HCT116 (cell line): ENCODE results near the gene ETF1. TPM values are rescaled to one million over a fixed set of nuclear protein-coding genes. Genes with fewer than 3 reads are reported as not detected.

Experiments used
- ATAC-seq: fragments of 200-7000 bp; cut with Tn5 transposase; 2 replicates; pipeline ENCODE4 v1.9.1; 2020; ENCODE audit warnings: mild to moderate bottlenecking, moderate library complexity
- BruUV-seq: library from RNA; stranded (reverse); fragments of 400-500 nt; replicated peaks from 2 replicates; lab custom pipeline; 2021; lab: Mats Ljungman, UMichigan
- CTCF ChIA-PET: fragments of 300-600 bp; sonication (Branson Sonifier 250); formaldehyde crosslinking; loops from one replicate; lab custom pipeline; 2021; ENCODE audit warnings: antibody characterized with exemption; lab: Charles Lee
- POLR2A ChIA-PET: fragments of 300-600, 350-600 bp; sonication (Branson Sonifier 250); formaldehyde crosslinking; loops from one replicate; lab custom pipeline; 2021; ENCODE audit warnings: antibody characterized with exemption; lab: Charles Lee
- RAD21 ChIA-PET, 2 experiments: fragments of 300-600 bp; sonication (Branson Sonifier 250); formaldehyde crosslinking; loops; one replicate each; lab custom pipeline; 2023; ENCODE audit warnings: low total read pairs in 2 of 2; ENCODE audit not compliant: uncharacterized antibody in 2 of 2, unreplicated experiment in 2 of 2, low non-redundant PET in 1 of 2; lab: Charles Lee
- DNase-seq: peaks from one replicate; pipeline ENCODE4 v3.0.0-alpha.2; 2010; ENCODE audit warnings: low read depth, low spot score
- H2AFZ ChIP-seq: fragments of 200-600 bp; shearing (Covaris generic), sonication (generic); 2 replicates; pipeline ENCODE4 v1.6.1; 2017; ENCODE audit warnings: low read depth, mixed run types, mixed read lengths, antibody characterized with exemption, low read length; ENCODE audit not compliant: poor library complexity, severe bottlenecking
- H3K27ac ChIP-seq: 2 replicates; pipeline ENCODE4 v1.5.1; 2012; ENCODE audit warnings: low read depth, low read length
- H3K27me3 ChIP-seq: fragments of 200-600 bp; sonication (generic); 2 replicates; pipeline ENCODE4 v1.6.1; 2016; ENCODE audit warnings: mixed run types, low read length, mixed read lengths; ENCODE audit not compliant: insufficient read depth
- H3K36me3 ChIP-seq, 2 experiments: fragments of 200-500 bp in 1 of 2; fragments of 200-600 bp in 1 of 2; sonication (Bioruptor generic) in 1 of 2; sonication (generic) in 1 of 2; 2 replicates each; pipeline versions ENCODE4 v1.5.1 to v1.6.1; 2014 to 2016; ENCODE audit warnings: low read length in 2 of 2, inconsistent platforms in 1 of 2, mixed read lengths in 1 of 2, mixed run types in 1 of 2; ENCODE audit not compliant: insufficient read depth in 2 of 2, control insufficient read depth in 1 of 2
- H3K4me1 ChIP-seq, 2 experiments: fragments of 200-600 bp in 1 of 2; sonication (generic) in 1 of 2; 2 replicates each; pipeline versions ENCODE4 v1.5.1 to v1.6.1; 2012 to 2017; ENCODE audit warnings: low read length in 2 of 2, inconsistent platforms in 1 of 2, mild to moderate bottlenecking in 1 of 2, mixed read lengths in 1 of 2, mixed run types in 1 of 2, moderate library complexity in 1 of 2; ENCODE audit not compliant: insufficient read depth in 2 of 2, control insufficient read depth in 1 of 2
- H3K4me2 ChIP-seq: fragments of 200-600 bp; sonication (generic); 2 replicates; pipeline ENCODE4 v1.6.1; 2017; ENCODE audit warnings: mixed run types, low read length, mixed read lengths
- H3K4me3 ChIP-seq, 2 experiments: fragments of 200-600 bp in 1 of 2; sonication (generic) in 1 of 2; replicated peaks in 1 of 2; 2 replicates each; pipeline ENCODE4 v1.5.1; 2011 to 2016; ENCODE audit warnings: low read length in 2 of 2, control low read depth in 1 of 2, low read depth in 1 of 2, mild to moderate bottlenecking in 1 of 2, mixed read lengths in 1 of 2, mixed run types in 1 of 2
- H3K79me2 ChIP-seq: fragments of 200-600 bp; sonication (generic); 2 replicates; pipeline ENCODE4 v1.6.1; 2017; ENCODE audit warnings: mild to moderate bottlenecking, mixed run types, low read length, moderate library complexity, mixed read lengths; ENCODE audit not compliant: insufficient read depth
- H3K9ac ChIP-seq: fragments of 200-600 bp; sonication (generic); 2 replicates; pipeline ENCODE4 v1.6.1; 2016; ENCODE audit warnings: low read length, mixed read lengths
- H3K9me2 ChIP-seq: fragments of 200-600 bp; sonication (generic), shearing (Covaris generic); 2 replicates; pipeline ENCODE4 v1.6.1; 2017; ENCODE audit warnings: mixed run types, mild to moderate bottlenecking, moderate library complexity; ENCODE audit not compliant: insufficient read depth
- H3K9me3 ChIP-seq, 2 experiments: fragments of 200-500 bp in 1 of 2; fragments of 200-600 bp in 1 of 2; sonication (Bioruptor generic) in 1 of 2; sonication (generic) in 1 of 2; 2 replicates each; pipeline ENCODE4 v1.6.1; 2014 to 2017; ENCODE audit warnings: low read length in 2 of 2, mixed read lengths in 2 of 2, inconsistent platforms in 1 of 2, low read depth in 1 of 2, mild to moderate bottlenecking in 1 of 2, mixed run types in 1 of 2, moderate library complexity in 1 of 2; ENCODE audit not compliant: control insufficient read depth in 1 of 2, insufficient read depth in 1 of 2
- H4K20me1 ChIP-seq: fragments of 200-600 bp; sonication (generic), shearing (Covaris generic); 2 replicates; pipeline ENCODE4 v1.6.1; 2017; ENCODE audit warnings: mixed run types, mild to moderate bottlenecking, moderate library complexity; ENCODE audit not compliant: insufficient read depth
- ATF3 ChIP-seq: IDR thresholded peaks from 2 replicates; pipeline ENCODE4 v1.6.1; 2012
- EGR1 ChIP-seq: IDR thresholded peaks from 2 replicates; pipeline ENCODE4 v1.6.1; 2012; ENCODE audit warnings: low read depth
- ELF1 ChIP-seq: IDR thresholded peaks from 2 replicates; pipeline ENCODE4 v1.6.1; 2012; ENCODE audit warnings: low read depth, borderline replicate concordance
- EZH2 ChIP-seq: fragments of 200-600 bp; sonication (generic); IDR thresholded peaks from 2 replicates; pipeline ENCODE4 v1.6.1; 2017; ENCODE audit warnings: antibody characterized with exemption, mixed run types
- FOSL1 ChIP-seq: IDR thresholded peaks from 2 replicates; pipeline ENCODE4 v1.6.1; 2012; ENCODE audit warnings: low read depth
- JUND ChIP-seq: IDR thresholded peaks from 2 replicates; pipeline ENCODE4 v1.6.1; 2012
- POLR2A ChIP-seq: IDR thresholded peaks from 2 replicates; pipeline ENCODE4 v1.7.0; 2011; ENCODE audit warnings: borderline replicate concordance; ENCODE audit not compliant: insufficient read depth, insufficient read length; ENCODE audit errors: extremely low read depth
- POLR2AphosphoS5 ChIP-seq: IDR thresholded peaks from 2 replicates; pipeline ENCODE4 v1.6.1; 2011; ENCODE audit warnings: mild to moderate bottlenecking, low read depth, low read length, moderate library complexity
- RAD21 ChIP-seq: IDR thresholded peaks from 2 replicates; pipeline ENCODE4 v1.6.1; 2012; ENCODE audit warnings: low read depth, mild to moderate bottlenecking
- SP1 ChIP-seq: IDR thresholded peaks from 2 replicates; pipeline ENCODE4 v1.6.1; 2012; ENCODE audit warnings: low read depth
- TCF7L2 ChIP-seq: IDR thresholded peaks from 2 replicates; pipeline ENCODE4 v1.7.0; 2011; ENCODE audit warnings: borderline replicate concordance, inconsistent platforms; ENCODE audit not compliant: insufficient read depth, insufficient read length; ENCODE audit errors: extremely low read depth
- YY1 ChIP-seq: IDR thresholded peaks from 2 replicates; pipeline ENCODE4 v1.6.1; 2011; ENCODE audit warnings: low read length, low read depth, moderate library complexity, mild to moderate bottlenecking; ENCODE audit not compliant: insufficient replicate concordance; ENCODE audit errors: extremely low read depth
- ZNF274 ChIP-seq: fragments of 200-500 bp; sonication (Bioruptor generic); IDR thresholded peaks from 2 replicates; pipeline ENCODE4 v1.6.1; 2014; ENCODE audit warnings: mild to moderate bottlenecking, low read depth, low read length, inconsistent platforms
- intact Hi-C: fragments of 100-400 bp; cut with micrococcal nuclease; formaldehyde crosslinking; loops from 2 replicates; pipeline ENCODE4 v1.10.0; 2022
- total RNA-seq: library from RNA; stranded (reverse); gene quantifications from one replicate; pipeline ENCODE4 v1.2.1, GENCODE V29; 2021; ENCODE audit not compliant: unreplicated experiment
- TF ChIP-seq, protein P1 (sequence below): IDR thresholded peaks from 2 replicates; pipeline ENCODE4 v1.6.1; 2012; ENCODE audit warnings: low read depth

ETF1 gene
- total RNA-seq, 1 experiment from 2014 or later = 178 TPM

DNA sequence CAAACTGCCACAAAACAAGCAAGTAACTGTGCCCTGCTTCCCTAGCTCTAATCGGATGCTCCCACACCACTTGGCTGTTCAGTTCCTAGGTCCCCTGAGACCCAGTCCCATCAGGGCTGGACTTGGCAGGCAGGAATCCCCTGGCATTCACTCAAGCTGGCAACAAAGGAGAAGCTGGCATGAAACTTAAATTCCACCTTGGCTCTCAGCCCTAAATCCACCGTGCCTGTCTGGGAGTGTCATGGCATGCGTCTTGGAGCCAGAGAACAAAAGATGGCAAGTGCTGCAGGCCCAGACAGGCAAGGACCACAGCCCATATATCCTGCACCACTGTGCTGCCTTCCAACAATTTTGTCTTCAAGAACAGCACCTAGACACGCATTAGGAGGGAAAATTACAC is 38.2 kb downstream of the ETF1 start:
- ATAC-seq = no peak
- no TSS peak for BruUV-seq
- no peaks in the 10 kb centered on the region for H3K9me2 ChIP-seq
- no peaks in the 10 kb centered on the region for H3K27me3 ChIP-seq
- H3K4me3 ChIP-seq = no peak overlapping the region
- H3K9ac ChIP-seq = no peak overlapping the region
- no peaks in the 10 kb centered on the region for H3K9me3 ChIP-seq
- H4K20me1 ChIP-seq = no peaks in the 10 kb centered on the region
- no peaks in the 10 kb centered on the region for H3K4me1 ChIP-seq
- no peak overlapping the region for H3K27ac ChIP-seq
- RAD21 ChIA-PET = interaction anchor here in 1 of 2 experiments (1.2 kb wide), 1 partner anchor 54 kb away, joined by 4 read pairs; no protein-coding TSS in a partner anchor
- TF ChIP-seq YY1 = no peak
- TF ChIP-seq POLR2A = no peak
- TF ChIP-seq EZH2 = no peak
- TF ChIP-seq ZNF274 = no peak
- no peak for TF ChIP-seq RAD21
- TF ChIP-seq, protein P1, sequence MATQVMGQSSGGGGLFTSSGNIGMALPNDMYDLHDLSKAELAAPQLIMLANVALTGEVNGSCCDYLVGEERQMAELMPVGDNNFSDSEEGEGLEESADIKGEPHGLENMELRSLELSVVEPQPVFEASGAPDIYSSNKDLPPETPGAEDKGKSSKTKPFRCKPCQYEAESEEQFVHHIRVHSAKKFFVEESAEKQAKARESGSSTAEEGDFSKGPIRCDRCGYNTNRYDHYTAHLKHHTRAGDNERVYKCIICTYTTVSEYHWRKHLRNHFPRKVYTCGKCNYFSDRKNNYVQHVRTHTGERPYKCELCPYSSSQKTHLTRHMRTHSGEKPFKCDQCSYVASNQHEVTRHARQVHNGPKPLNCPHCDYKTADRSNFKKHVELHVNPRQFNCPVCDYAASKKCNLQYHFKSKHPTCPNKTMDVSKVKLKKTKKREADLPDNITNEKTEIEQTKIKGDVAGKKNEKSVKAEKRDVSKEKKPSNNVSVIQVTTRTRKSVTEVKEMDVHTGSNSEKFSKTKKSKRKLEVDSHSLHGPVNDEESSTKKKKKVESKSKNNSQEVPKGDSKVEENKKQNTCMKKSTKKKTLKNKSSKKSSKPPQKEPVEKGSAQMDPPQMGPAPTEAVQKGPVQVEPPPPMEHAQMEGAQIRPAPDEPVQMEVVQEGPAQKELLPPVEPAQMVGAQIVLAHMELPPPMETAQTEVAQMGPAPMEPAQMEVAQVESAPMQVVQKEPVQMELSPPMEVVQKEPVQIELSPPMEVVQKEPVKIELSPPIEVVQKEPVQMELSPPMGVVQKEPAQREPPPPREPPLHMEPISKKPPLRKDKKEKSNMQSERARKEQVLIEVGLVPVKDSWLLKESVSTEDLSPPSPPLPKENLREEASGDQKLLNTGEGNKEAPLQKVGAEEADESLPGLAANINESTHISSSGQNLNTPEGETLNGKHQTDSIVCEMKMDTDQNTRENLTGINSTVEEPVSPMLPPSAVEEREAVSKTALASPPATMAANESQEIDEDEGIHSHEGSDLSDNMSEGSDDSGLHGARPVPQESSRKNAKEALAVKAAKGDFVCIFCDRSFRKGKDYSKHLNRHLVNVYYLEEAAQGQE = no peak
- no peak for TF ChIP-seq POLR2AphosphoS5
- no peak for TF ChIP-seq JUND
- TF ChIP-seq SP1 = no peak
- no peak for TF ChIP-seq EGR1
- no peak for TF ChIP-seq ATF3
- no peak for TF ChIP-seq TCF7L2
- TF ChIP-seq FOSL1 = no peak
- no peak for TF ChIP-seq ELF1
- TF ChIP-seq, all 23 proteins: peak for 0
- Histone ChIP-seq H2AFZ (no peak overlapping the region), H3K36me3 (peaks cover 20 to 22% of the 10 kb centered on the region in 2 experiments; a peak in 3 of 4 replicates), H3K79me2 (no peaks in the 10 kb centered on the region; the same call in 1 of the 2 replicates), H3K4me2 (no peak overlapping the region)
- ChIA-PET CTCF (interaction anchor here (1.1 to 3.6 kb wide), 6 partner anchors 14 to 324 kb away, joined by 3 to 51 read pairs (median 8); partner anchors contain the start of gene EGR1), POLR2A (interaction anchor here (1.8 to 3.0 kb wide), 2 partner anchors 35 to 39 kb away, joined by 7 to 16 read pairs; partner anchors contain the start of gene EGR1)
- no peak for DNase-seq
- intact Hi-C loops = loop anchor here (5.0 kb wide), 1 partner anchor 322 kb away; no protein-coding TSS in a partner anchor
